GM23248 (cell line): ENCODE data around the gene LPP.

Experiments
- EZH2 ChIP-seq: fragments of 200-600 bp; sonication (generic); IDR thresholded peaks from 2 replicates; pipeline ENCODE4 v1.6.1; 2018; ENCODE audit warnings: antibody characterized with exemption, mild to moderate bottlenecking; ENCODE audit not compliant: insufficient read depth, poor library complexity, severe bottlenecking
- EZH2phosphoT487 ChIP-seq: fragments of 200-600 bp; sonication (generic); IDR thresholded peaks from 2 replicates; pipeline ENCODE4 v1.6.1; 2018; ENCODE audit warnings: antibody characterized with exemption, moderate library complexity, mild to moderate bottlenecking, low read depth; ENCODE audit not compliant: insufficient read depth

- TF ChIP-seq EZH2phosphoT487 (no peak), EZH2 (no peak)
These were observed 763.0 kb downstream of the LPP start for GRCh38 chr3:188916934-188917401.
